Fibroblast of lung (primary cell): Measurements from ENCODE around the gene MYO18A.

Source experiments
- EZH2 ChIP-seq: IDR thresholded peaks from 2 replicates; pipeline ENCODE4 v1.5.1; 2012; ENCODE audit warnings: low read length, control low read depth, mild to moderate bottlenecking; ENCODE audit errors: missing control alignments
- TF ChIP-seq, protein P1 (sequence below), 2 donors: IDR thresholded peaks in 1 of 2; conservative IDR thresholded peaks in 1 of 2; 1 replicate in 1 of 2; 2 replicates in 1 of 2; pipeline ENCODE4 v1.5.1; 2011 to 2012; ENCODE audit warnings: low read length in 2 of 2, control low read depth in 1 of 2, inconsistent platforms in 1 of 2, low read depth in 1 of 2, mild to moderate bottlenecking in 1 of 2

DNA sequence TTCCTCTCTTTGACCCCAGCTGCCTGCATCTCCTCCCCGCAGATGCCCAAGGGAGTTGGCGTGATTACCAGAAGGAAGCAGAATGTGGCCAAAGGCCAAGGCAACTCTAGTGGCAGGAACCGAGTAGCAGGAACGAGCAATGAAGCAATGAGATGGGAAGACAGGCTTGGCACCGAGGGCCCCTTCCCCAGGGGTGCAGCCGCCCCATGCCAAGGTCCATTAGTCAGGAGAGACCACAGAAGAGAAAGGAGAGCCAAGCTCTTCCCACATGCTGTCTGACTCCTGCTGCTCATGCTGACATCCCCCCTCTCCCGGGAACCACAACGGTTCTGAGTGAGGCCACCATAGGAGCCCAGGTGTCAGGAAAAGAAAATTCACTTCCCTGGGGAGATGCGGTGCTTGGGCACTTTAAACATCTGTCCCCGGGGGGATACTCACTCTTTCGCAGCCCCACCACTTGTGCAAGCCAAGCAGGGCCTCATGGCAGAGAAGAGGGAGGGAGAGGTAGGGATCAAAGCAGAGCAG lies 67.4 kb downstream of the MYO18A start:
- TF ChIP-seq, protein P1, sequence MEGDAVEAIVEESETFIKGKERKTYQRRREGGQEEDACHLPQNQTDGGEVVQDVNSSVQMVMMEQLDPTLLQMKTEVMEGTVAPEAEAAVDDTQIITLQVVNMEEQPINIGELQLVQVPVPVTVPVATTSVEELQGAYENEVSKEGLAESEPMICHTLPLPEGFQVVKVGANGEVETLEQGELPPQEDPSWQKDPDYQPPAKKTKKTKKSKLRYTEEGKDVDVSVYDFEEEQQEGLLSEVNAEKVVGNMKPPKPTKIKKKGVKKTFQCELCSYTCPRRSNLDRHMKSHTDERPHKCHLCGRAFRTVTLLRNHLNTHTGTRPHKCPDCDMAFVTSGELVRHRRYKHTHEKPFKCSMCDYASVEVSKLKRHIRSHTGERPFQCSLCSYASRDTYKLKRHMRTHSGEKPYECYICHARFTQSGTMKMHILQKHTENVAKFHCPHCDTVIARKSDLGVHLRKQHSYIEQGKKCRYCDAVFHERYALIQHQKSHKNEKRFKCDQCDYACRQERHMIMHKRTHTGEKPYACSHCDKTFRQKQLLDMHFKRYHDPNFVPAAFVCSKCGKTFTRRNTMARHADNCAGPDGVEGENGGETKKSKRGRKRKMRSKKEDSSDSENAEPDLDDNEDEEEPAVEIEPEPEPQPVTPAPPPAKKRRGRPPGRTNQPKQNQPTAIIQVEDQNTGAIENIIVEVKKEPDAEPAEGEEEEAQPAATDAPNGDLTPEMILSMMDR (conservative IDR thresholded peaks at IDR 0.05 in 1 of 2, IDR thresholded peaks at IDR 0.05 in 1 of 2; ENCODE audit: low read depth in 1 of 2, low read length in 2 of 2): no peak
- no peak for TF ChIP-seq EZH2
